GM12891 (cell line): Measurements from ENCODE around the gene IRS1.

Experiments used
- PAX5 ChIP-seq: IDR thresholded peaks from 2 replicates; pipeline ENCODE4 v1.6.1; 2011; ENCODE audit warnings: low read length, moderate library complexity, mild to moderate bottlenecking; ENCODE audit not compliant: insufficient read depth, severe bottlenecking
- POLR2A ChIP-seq: IDR thresholded peaks from 2 replicates; pipeline ENCODE4 v1.6.1; 2011; ENCODE audit warnings: low read depth, low read length, control low read depth
- POLR2AphosphoS5 ChIP-seq: IDR thresholded peaks from 2 replicates; pipeline ENCODE4 v1.6.1; 2011; ENCODE audit warnings: low read depth, low read length, control low read depth
- SPI1 ChIP-seq: IDR thresholded peaks from 2 replicates; pipeline ENCODE4 v1.6.1; 2011; ENCODE audit warnings: low read depth, low read length, control low read depth
- TAF1 ChIP-seq: IDR thresholded peaks from 2 replicates; pipeline ENCODE4 v1.6.1; 2011; ENCODE audit warnings: low read depth, low read length, control low read depth

DNA sequence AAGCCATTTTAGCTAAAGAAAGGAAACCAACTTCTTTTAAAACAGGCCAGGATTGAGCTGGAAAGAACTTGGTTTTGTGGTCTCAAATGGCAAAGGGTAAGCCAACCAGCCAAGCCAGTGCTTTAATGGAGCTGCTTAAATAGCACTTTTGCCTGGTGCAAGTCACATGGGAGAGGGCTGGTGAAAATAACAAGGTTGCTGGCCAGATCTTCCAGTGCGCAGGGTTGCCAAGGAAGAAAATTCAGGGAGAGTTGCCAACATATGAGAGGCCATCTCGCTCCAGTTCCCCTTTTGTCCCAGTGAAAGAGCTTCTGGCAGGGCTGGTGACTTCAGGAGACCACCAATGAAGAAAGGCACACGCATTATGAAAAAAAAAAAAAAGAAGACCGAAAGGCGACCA lies 57.3 kb downstream of the IRS1 start:
- TF ChIP-seq SPI1, result no peak
- TF ChIP-seq POLR2AphosphoS5, result no peak
- TF ChIP-seq POLR2A, result no peak
- no peak for TF ChIP-seq TAF1
- TF ChIP-seq PAX5, result no peak
